ENCODE data around the gene KIF3A.

Gene KIF3A

DNA sequence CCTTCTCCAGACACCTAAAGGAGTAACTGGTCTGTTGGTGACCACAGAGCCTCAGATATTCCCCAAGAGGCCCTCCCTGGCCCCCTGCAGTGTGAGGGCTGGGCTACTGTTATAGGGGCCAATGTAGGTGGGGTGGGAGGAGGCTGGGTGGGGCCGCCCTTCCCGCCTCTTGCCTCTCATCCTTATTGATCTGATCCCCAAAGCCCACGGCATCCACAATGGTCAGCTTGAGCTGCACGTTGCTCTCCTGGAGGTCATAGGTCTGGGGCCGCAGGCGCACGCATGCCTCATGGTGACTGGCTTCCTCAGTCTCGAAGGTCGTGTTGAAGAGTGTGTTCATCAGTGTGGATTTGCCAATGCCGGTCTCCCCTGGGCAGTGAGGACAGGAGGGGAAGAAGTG is 26.7 kb upstream of the KIF3A start:
- TF ChIP-seq, protein P1, sequence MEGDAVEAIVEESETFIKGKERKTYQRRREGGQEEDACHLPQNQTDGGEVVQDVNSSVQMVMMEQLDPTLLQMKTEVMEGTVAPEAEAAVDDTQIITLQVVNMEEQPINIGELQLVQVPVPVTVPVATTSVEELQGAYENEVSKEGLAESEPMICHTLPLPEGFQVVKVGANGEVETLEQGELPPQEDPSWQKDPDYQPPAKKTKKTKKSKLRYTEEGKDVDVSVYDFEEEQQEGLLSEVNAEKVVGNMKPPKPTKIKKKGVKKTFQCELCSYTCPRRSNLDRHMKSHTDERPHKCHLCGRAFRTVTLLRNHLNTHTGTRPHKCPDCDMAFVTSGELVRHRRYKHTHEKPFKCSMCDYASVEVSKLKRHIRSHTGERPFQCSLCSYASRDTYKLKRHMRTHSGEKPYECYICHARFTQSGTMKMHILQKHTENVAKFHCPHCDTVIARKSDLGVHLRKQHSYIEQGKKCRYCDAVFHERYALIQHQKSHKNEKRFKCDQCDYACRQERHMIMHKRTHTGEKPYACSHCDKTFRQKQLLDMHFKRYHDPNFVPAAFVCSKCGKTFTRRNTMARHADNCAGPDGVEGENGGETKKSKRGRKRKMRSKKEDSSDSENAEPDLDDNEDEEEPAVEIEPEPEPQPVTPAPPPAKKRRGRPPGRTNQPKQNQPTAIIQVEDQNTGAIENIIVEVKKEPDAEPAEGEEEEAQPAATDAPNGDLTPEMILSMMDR (conservative IDR thresholded peaks at IDR 0.05; ENCODE audit: low read length): no peak
- no peak for TF ChIP-seq EZH2phosphoT487 (IDR thresholded peaks at IDR 0.05; ENCODE audit: borderline replicate concordance)
- Histone ChIP-seq H3F3A (ENCODE audit: low read depth) (no peaks in the 10 kb centered on the region), H4K20me1 (ENCODE audit: insufficient read depth, low read length, poor library complexity, severe bottlenecking) (no peaks in the 10 kb centered on the region), H3K27me3 (ENCODE audit: insufficient read depth, low read length, poor library complexity, severe bottlenecking) (no peaks in the 10 kb centered on the region), H3K4me1 (ENCODE audit: insufficient read depth, low read length, poor library complexity, severe bottlenecking) (no peaks in the 10 kb centered on the region), H3K4me2 (ENCODE audit: low read depth, low read length, poor library complexity, severe bottlenecking) (no peak overlapping the region), H3K4me3 (ENCODE audit: low read length, poor library complexity, severe bottlenecking) (no peak overlapping the region), H3K79me2 (ENCODE audit: insufficient read depth, low read length) (no peaks in the 10 kb centered on the region), H2AFZ (ENCODE audit: low read length) (no peak overlapping the region), H3K36me3 (ENCODE audit: insufficient read depth, low read length) (no peaks in the 10 kb centered on the region; the same call in 1 of the 2 replicates), H3K9me3 (ENCODE audit: insufficient read depth, low read depth, low read length) (no peaks in the 10 kb centered on the region), H3K9ac (ENCODE audit: low read depth, low read length, poor library complexity, severe bottlenecking) (no peak overlapping the region), H3K9me2 (replicated peaks; ENCODE audit: low read depth, low read length) (no peaks in the 10 kb centered on the region)

DNA sequence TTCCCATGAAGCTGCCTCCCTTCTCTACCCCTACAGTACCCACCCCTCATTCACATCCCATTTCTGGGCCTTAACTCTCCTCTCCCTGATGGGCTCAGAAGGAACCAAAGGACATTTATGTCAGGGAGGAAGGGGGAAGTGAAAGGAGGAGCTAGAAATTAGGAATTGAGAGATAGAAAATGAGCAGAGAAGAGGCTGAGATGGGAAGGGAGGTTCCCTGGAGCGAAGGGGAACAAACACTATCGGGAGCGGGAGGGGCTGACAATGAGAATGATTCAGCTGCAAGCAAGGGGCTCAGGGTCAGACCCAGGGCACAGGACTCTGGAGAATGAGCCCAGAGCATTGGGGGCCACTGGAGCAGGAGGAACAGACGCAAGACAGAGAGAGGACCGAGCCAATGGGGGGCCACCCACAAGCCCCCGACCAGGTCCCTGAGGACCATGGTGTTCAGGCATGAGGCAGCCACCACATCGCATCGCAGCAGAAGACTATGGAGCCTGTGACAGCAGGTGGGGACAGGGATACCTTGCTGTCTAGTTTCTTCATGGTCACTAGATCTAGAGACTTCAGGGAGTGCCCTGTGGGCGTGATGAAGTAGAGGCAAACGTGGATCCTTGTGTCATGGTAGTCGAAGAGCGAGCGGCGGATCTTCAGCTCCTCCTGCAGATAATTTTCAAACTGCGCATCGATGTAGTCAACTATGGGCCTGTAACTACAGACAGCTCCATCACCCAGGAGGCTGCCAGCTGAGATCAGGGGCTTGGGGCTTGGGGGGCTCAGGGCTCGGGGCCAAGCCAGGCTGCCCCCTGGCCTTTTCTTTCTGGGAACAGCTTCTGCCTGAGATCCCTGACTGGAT is 26.1 kb upstream of the KIF3A start:
- no peaks in the 10 kb centered on the region for H3K9me2 ChIP-seq (replicated peaks; ENCODE audit: low read depth, low read length)
- no peak for TF ChIP-seq EZH2phosphoT487 (IDR thresholded peaks at IDR 0.05; ENCODE audit: borderline replicate concordance)
- TF ChIP-seq, protein P1 (conservative IDR thresholded peaks at IDR 0.05; ENCODE audit: low read length): no peak
- H3K79me2 ChIP-seq (ENCODE audit: insufficient read depth, low read length): no peaks in the 10 kb centered on the region
- H3K4me3 ChIP-seq (ENCODE audit: low read length, poor library complexity, severe bottlenecking): no peak overlapping the region
- H3K9ac ChIP-seq (ENCODE audit: low read depth, low read length, poor library complexity, severe bottlenecking): no peak overlapping the region
- H3K36me3 ChIP-seq (ENCODE audit: insufficient read depth, low read length): no peaks in the 10 kb centered on the region; the same call in 1 of the 2 replicates
- no peaks in the 10 kb centered on the region for H3K4me1 ChIP-seq (ENCODE audit: insufficient read depth, low read length, poor library complexity, severe bottlenecking)
- no peaks in the 10 kb centered on the region for H3F3A ChIP-seq (ENCODE audit: low read depth)
- no peak overlapping the region for H2AFZ ChIP-seq (ENCODE audit: low read length)
- H3K9me3 ChIP-seq (ENCODE audit: insufficient read depth, low read depth, low read length): no peaks in the 10 kb centered on the region
- H3K4me2 ChIP-seq (ENCODE audit: low read depth, low read length, poor library complexity, severe bottlenecking): no peak overlapping the region
- no peaks in the 10 kb centered on the region for H4K20me1 ChIP-seq (ENCODE audit: insufficient read depth, low read length, poor library complexity, severe bottlenecking)
- no peaks in the 10 kb centered on the region for H3K27me3 ChIP-seq (ENCODE audit: insufficient read depth, low read length, poor library complexity, severe bottlenecking)

DNA sequence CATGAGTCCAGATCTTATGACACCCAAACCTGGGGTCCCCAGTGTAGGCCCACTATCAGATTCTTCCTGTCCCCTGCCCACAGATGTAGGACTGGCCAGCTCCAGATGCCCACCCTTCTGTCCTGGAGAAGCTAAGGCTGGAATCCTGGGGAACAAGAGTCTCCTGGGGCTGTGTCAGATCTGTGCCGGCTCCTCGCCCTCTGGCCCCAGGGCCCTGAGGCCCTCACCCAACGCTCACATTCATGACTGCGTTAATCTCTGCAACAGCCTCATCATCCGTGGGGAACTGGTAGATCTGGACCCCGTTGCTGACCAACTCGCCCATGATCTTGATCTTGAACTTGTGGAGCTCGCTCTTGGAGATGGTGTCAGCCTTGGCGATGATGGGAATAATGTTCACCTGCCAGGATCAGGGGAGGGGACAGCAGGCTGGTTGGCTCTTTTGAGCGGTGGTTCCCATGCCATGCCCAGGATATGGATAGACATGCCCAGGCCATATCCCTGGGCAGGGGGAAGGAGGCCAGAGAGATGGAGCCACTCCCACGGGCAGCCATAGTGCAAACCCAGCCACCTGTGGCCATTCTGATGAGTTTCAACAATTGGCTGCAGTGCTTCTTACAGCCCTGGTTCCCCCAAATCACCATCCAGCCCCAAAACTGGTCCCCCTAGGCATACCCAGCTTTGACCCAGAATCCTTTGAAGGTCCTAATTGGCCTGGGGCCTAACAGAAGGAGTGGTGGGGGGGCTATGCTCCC is 25.1 kb upstream of the KIF3A start:
- Histone ChIP-seq H2AFZ (ENCODE audit: low read length) (no peak overlapping the region), H3K9me2 (replicated peaks; ENCODE audit: low read depth, low read length) (no peaks in the 10 kb centered on the region), H3K4me1 (ENCODE audit: insufficient read depth, low read length, poor library complexity, severe bottlenecking) (no peaks in the 10 kb centered on the region), H3K4me2 (ENCODE audit: low read depth, low read length, poor library complexity, severe bottlenecking) (no peak overlapping the region), H3K36me3 (ENCODE audit: insufficient read depth, low read length) (no peaks in the 10 kb centered on the region; the same call in 1 of the 2 replicates), H3F3A (ENCODE audit: low read depth) (no peaks in the 10 kb centered on the region), H4K20me1 (ENCODE audit: insufficient read depth, low read length, poor library complexity, severe bottlenecking) (no peaks in the 10 kb centered on the region), H3K4me3 (ENCODE audit: low read length, poor library complexity, severe bottlenecking) (no peak overlapping the region), H3K9ac (ENCODE audit: low read depth, low read length, poor library complexity, severe bottlenecking) (no peak overlapping the region), H3K79me2 (ENCODE audit: insufficient read depth, low read length) (no peaks in the 10 kb centered on the region), H3K9me3 (ENCODE audit: insufficient read depth, low read depth, low read length) (no peaks in the 10 kb centered on the region), H3K27me3 (ENCODE audit: insufficient read depth, low read length, poor library complexity, severe bottlenecking) (no peaks in the 10 kb centered on the region)
- TF ChIP-seq EZH2phosphoT487 (IDR thresholded peaks at IDR 0.05; ENCODE audit: borderline replicate concordance): no peak
- TF ChIP-seq, protein P1 (conservative IDR thresholded peaks at IDR 0.05; ENCODE audit: low read length): no peak
